ENCODE measurements around the gene CTNNA1.
A peak's percentile ranks its signal among the peaks of the same experiment; 100 is the strongest.
"Not testable (repeated sequence)": the region's sequence is repeated elsewhere in the genome, so short reads cannot be mapped to it uniquely, and the experiment has no call there.

The CTNNA1 gene

GRCh38 chr5:138725818-138726416, 27.3 kb upstream of the CTNNA1 start:
- no peak for DNase-seq (ENCODE audit: insufficient read length)
- FAIRE-seq, result no peak
- no peak for TF ChIP-seq POLR2AphosphoS5 (IDR thresholded peaks at IDR 0.05; ENCODE audit: low read depth, low read length)
- TF ChIP-seq TAF1 (IDR thresholded peaks at IDR 0.05; ENCODE audit: borderline replicate concordance, low read depth, low read length), result no peak
- TF ChIP-seq POLR2A (IDR thresholded peaks at IDR 0.05; ENCODE audit: low read depth, low read length), result no peak

- FAIRE-seq, result no peak
- TF ChIP-seq TAF1 (IDR thresholded peaks at IDR 0.05; ENCODE audit: borderline replicate concordance, low read depth, low read length) (no peak), POLR2AphosphoS5 (IDR thresholded peaks at IDR 0.05; ENCODE audit: low read depth, low read length) (no peak), POLR2A (IDR thresholded peaks at IDR 0.05; ENCODE audit: low read depth, low read length) (no peak)
- no peak for DNase-seq (ENCODE audit: insufficient read length)
Observed at GRCh38 chr5:138726848-138727247, 26.4 kb upstream of the CTNNA1 start.

GRCh38 chr5:138730496-138730895, 22.7 kb upstream of the CTNNA1 start:
- not testable (repeated sequence) for DNase-seq (ENCODE audit: insufficient read length); FAIRE-seq

GRCh38 chr5:138732466-138732865, 20.8 kb upstream of the CTNNA1 start:
- DNase-seq (ENCODE audit: insufficient read length) (no peak), FAIRE-seq (no peak)
- TF ChIP-seq TAF1 (IDR thresholded peaks at IDR 0.05; ENCODE audit: borderline replicate concordance, low read depth, low read length) (no peak), POLR2AphosphoS5 (IDR thresholded peaks at IDR 0.05; ENCODE audit: low read depth, low read length) (no peak)

GRCh38 chr5:138732933-138733332, 20.3 kb upstream of the CTNNA1 start:
- no peak for FAIRE-seq
- TF ChIP-seq POLR2AphosphoS5 (IDR thresholded peaks at IDR 0.05; ENCODE audit: low read depth, low read length) (no peak), TAF1 (IDR thresholded peaks at IDR 0.05; ENCODE audit: borderline replicate concordance, low read depth, low read length) (no peak), POLR2A (IDR thresholded peaks at IDR 0.05; ENCODE audit: low read depth, low read length) (no peak)
- no peak for DNase-seq (ENCODE audit: insufficient read length)

- FAIRE-seq (no peak), DNase-seq (ENCODE audit: insufficient read length) (no peak)
- no peak for TF ChIP-seq POLR2AphosphoS5 (IDR thresholded peaks at IDR 0.05; ENCODE audit: low read depth, low read length)
- TF ChIP-seq POLR2A (IDR thresholded peaks at IDR 0.05; ENCODE audit: low read depth, low read length), result no peak
- TF ChIP-seq TAF1 (IDR thresholded peaks at IDR 0.05; ENCODE audit: borderline replicate concordance, low read depth, low read length), result no peak
Observed at GRCh38 chr5:138733509-138733908, 19.7 kb upstream of the CTNNA1 start.

GRCh38 chr5:138736293-138736692, 16.9 kb upstream of the CTNNA1 start:
- peak; percentile 24 for FAIRE-seq
- DNase-seq (ENCODE audit: insufficient read length), result no peak
- TF ChIP-seq POLR2AphosphoS5 (IDR thresholded peaks at IDR 0.05; ENCODE audit: low read depth, low read length) (no peak), POLR2A (IDR thresholded peaks at IDR 0.05; ENCODE audit: low read depth, low read length) (no peak), TAF1 (IDR thresholded peaks at IDR 0.05; ENCODE audit: borderline replicate concordance, low read depth, low read length) (no peak)

- DNase-seq (ENCODE audit: insufficient read length), result no peak
- no peak for FAIRE-seq
- no peak for TF ChIP-seq POLR2A (IDR thresholded peaks at IDR 0.05; ENCODE audit: low read depth, low read length)
- TF ChIP-seq TAF1 (IDR thresholded peaks at IDR 0.05; ENCODE audit: borderline replicate concordance, low read depth, low read length), result no peak
- no peak for TF ChIP-seq POLR2AphosphoS5 (IDR thresholded peaks at IDR 0.05; ENCODE audit: low read depth, low read length)
Observed at GRCh38 chr5:138737494-138738265, 15.5 kb upstream of the CTNNA1 start.

- DNase-seq (ENCODE audit: insufficient read length) (no peak), FAIRE-seq (no peak)
- TF ChIP-seq TAF1 (IDR thresholded peaks at IDR 0.05; ENCODE audit: borderline replicate concordance, low read depth, low read length), result no peak
Observed at GRCh38 chr5:138738399-138738798, 14.8 kb upstream of the CTNNA1 start.

GRCh38 chr5:138739938-138740337, 13.3 kb upstream of the CTNNA1 start:
- DNase-seq (ENCODE audit: insufficient read length) (no peak), FAIRE-seq (no peak)
- TF ChIP-seq POLR2AphosphoS5 (IDR thresholded peaks at IDR 0.05; ENCODE audit: low read depth, low read length), result no peak
- TF ChIP-seq POLR2A (IDR thresholded peaks at IDR 0.05; ENCODE audit: low read depth, low read length), result no peak
- TF ChIP-seq TAF1 (IDR thresholded peaks at IDR 0.05; ENCODE audit: borderline replicate concordance, low read depth, low read length), result no peak

GRCh38 chr5:138743484-138743883, 9.7 kb upstream of the CTNNA1 start:
- FAIRE-seq (no peak), DNase-seq (ENCODE audit: insufficient read length) (no peak)
- no peak for TF ChIP-seq POLR2AphosphoS5 (IDR thresholded peaks at IDR 0.05; ENCODE audit: low read depth, low read length)
- TF ChIP-seq TAF1 (IDR thresholded peaks at IDR 0.05; ENCODE audit: borderline replicate concordance, low read depth, low read length), result no peak
- no peak for TF ChIP-seq POLR2A (IDR thresholded peaks at IDR 0.05; ENCODE audit: low read depth, low read length)

GRCh38 chr5:138745268-138745667, 8.0 kb upstream of the CTNNA1 start:
- TF ChIP-seq TAF1 (IDR thresholded peaks at IDR 0.05; ENCODE audit: borderline replicate concordance, low read depth, low read length) (no peak), POLR2A (IDR thresholded peaks at IDR 0.05; ENCODE audit: low read depth, low read length) (no peak), POLR2AphosphoS5 (IDR thresholded peaks at IDR 0.05; ENCODE audit: low read depth, low read length) (no peak)
- no peak for DNase-seq (ENCODE audit: insufficient read length)
- no peak for FAIRE-seq

All from GM12892 (cell line).